Spleen (tissue), 7 donors: ENCODE results near the gene RNF212B.

Experiments
- POLR2A ChIP-seq, 3 donors: fragments of 450-650 bp; IDR thresholded peaks; one replicate each; pipeline ENCODE4 v1.5.1; 2017; ENCODE audit warnings: antibody characterized with exemption in 3 of 3, mild to moderate bottlenecking in 1 of 3
- POLR2AphosphoS5 ChIP-seq, 3 donors: sonication (generic); formaldehyde crosslinking; IDR thresholded peaks; one replicate each; pipeline ENCODE4 v1.5.1; 2017; ENCODE audit warnings: antibody characterized with exemption in 3 of 3
- TF ChIP-seq, protein P1 (sequence below), 11 experiments: fragments of 200-600 bp in 7 of 11; fragments of 450-650 bp in 4 of 11; sonication (generic) in 4 of 11; IDR thresholded peaks in 8 of 11; conservative IDR thresholded peaks in 3 of 11; 1 replicate in 7 of 11; 2 replicates in 4 of 11; pipeline versions ENCODE4 v1.4.0 to v1.8.0; 2016 to 2021; ENCODE audit warnings: antibody characterized with exemption in 11 of 11, inconsistent platforms in 4 of 11, mild to moderate bottlenecking in 1 of 11
- donor health status: DM: no; HTN: no; CAD: no; lungs with moderate emphysema.
- donor health status: DM: no; HTN: no; CAD: no.
- donor health status: DM: no; HTN: no; CAD: no.

DNA sequence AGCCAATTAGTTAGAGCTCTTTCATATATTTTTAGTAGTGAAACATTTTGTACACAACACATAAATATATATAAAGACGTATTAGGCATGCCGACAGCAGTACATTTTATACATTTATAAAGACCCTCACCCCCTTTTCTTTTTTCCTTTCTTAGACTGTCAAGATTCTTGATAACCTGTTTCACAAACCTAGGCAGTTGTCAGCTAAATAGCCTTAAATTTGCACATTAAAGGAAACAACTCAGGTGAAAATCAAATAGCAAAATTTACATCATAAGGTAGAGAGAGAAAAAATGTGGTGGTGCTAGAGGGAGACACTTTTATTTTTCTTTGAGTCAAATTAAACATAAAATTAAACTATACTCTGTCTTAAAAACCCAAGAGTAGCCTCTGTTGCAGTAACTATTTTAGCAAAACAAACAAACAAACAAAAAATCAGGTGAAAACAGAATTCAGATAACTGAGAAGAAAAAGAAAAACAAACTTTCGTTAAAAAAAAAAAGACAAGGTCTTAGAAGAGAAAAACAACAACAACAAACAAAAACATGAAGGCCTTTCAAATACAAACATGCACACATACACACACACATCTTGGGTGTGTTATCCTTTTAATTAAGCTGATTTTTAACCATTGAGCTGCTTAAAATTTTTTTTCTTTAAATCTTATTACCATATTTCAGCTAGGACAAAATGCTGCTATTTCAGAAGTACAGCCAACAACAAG, 31.2 kb upstream of the RNF212B start:
- TF ChIP-seq, protein P1, sequence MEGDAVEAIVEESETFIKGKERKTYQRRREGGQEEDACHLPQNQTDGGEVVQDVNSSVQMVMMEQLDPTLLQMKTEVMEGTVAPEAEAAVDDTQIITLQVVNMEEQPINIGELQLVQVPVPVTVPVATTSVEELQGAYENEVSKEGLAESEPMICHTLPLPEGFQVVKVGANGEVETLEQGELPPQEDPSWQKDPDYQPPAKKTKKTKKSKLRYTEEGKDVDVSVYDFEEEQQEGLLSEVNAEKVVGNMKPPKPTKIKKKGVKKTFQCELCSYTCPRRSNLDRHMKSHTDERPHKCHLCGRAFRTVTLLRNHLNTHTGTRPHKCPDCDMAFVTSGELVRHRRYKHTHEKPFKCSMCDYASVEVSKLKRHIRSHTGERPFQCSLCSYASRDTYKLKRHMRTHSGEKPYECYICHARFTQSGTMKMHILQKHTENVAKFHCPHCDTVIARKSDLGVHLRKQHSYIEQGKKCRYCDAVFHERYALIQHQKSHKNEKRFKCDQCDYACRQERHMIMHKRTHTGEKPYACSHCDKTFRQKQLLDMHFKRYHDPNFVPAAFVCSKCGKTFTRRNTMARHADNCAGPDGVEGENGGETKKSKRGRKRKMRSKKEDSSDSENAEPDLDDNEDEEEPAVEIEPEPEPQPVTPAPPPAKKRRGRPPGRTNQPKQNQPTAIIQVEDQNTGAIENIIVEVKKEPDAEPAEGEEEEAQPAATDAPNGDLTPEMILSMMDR (IDR thresholded peaks at IDR 0.05 in 8 of 11, conservative IDR thresholded peaks at IDR 0.05 in 3 of 11) = no peak
- TF ChIP-seq POLR2AphosphoS5 (IDR thresholded peaks at IDR 0.05) = no peak
- no peak for TF ChIP-seq POLR2A (IDR thresholded peaks at IDR 0.05)
